ENCODE data around the gene SHCBP1. TPM values are rescaled to one million over a fixed set of nuclear protein-coding genes. Genes with fewer than 3 reads are reported as not detected.

The SHCBP1 gene
- total RNA-seq, 2 experiments from 2014 or later = 0.69 to 1.1 TPM

DNA sequence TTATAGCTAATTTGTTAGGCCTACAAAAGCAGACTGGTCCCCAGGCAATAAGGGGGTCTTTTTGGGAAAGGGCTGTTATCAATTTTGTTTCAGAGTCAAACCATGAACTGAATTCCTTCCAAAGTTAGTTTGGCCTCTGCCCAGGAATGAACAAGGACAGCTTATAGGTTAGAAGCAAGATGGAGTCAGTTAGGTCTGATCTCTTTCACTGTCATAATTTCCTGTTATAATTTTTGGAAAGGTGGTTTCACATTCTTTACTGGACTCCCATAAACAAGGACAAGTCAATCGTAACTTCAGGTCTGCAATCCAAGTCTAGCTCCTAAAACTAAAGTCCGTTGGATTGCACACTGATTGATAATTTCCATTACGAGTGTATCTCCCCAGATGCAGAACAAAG, 30.1 kb upstream of the SHCBP1 start:
- POLR2A ChIA-PET = no interaction called here
- no peaks in the 10 kb centered on the region for H3K9me3 Mint-ChIP-seq
- Histone ChIP-seq H3K27ac (ENCODE audit: low read depth in 1 of 2, low read length in 2 of 2) (no peak overlapping the region), H3K4me3 (ENCODE audit: low read length) (no peak overlapping the region), H3K9me3 (ENCODE audit: control insufficient read depth in 1 of 2, insufficient read depth in 1 of 2, low read length in 2 of 2) (no peaks in the 10 kb centered on the region), H3K27me3 (ENCODE audit: control insufficient read depth in 1 of 2, insufficient read depth in 2 of 2, low read length in 2 of 2) (no peaks in the 10 kb centered on the region), H3K4me1 (ENCODE audit: insufficient read depth, low read length) (no peaks in the 10 kb centered on the region), H3K36me3 (ENCODE audit: insufficient read depth, low read length) (peaks cover 2% of the 10 kb centered on the region)
- peaks cover 15% of the 10 kb centered on the region for H3K36me3 Mint-ChIP-seq (ENCODE audit: low read depth)
- no peak for DNase-seq
- no peaks in the 10 kb centered on the region for H3K4me1 Mint-ChIP-seq (ENCODE audit: low read depth)
- intact Hi-C loops (cut with DNase I, micrococcal nuclease) = no loop called here
- CTCF ChIA-PET = no interaction called here
- H3K27ac Mint-ChIP-seq = no peak overlapping the region
- no peak for ATAC-seq (ENCODE audit: poor library complexity)
- TF ChIP-seq, protein P1, sequence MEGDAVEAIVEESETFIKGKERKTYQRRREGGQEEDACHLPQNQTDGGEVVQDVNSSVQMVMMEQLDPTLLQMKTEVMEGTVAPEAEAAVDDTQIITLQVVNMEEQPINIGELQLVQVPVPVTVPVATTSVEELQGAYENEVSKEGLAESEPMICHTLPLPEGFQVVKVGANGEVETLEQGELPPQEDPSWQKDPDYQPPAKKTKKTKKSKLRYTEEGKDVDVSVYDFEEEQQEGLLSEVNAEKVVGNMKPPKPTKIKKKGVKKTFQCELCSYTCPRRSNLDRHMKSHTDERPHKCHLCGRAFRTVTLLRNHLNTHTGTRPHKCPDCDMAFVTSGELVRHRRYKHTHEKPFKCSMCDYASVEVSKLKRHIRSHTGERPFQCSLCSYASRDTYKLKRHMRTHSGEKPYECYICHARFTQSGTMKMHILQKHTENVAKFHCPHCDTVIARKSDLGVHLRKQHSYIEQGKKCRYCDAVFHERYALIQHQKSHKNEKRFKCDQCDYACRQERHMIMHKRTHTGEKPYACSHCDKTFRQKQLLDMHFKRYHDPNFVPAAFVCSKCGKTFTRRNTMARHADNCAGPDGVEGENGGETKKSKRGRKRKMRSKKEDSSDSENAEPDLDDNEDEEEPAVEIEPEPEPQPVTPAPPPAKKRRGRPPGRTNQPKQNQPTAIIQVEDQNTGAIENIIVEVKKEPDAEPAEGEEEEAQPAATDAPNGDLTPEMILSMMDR (IDR thresholded peaks at IDR 0.05) = no peak
- no peak overlapping the region for H3K4me3 Mint-ChIP-seq
- no peaks in the 10 kb centered on the region for H3K27me3 Mint-ChIP-seq

DNA sequence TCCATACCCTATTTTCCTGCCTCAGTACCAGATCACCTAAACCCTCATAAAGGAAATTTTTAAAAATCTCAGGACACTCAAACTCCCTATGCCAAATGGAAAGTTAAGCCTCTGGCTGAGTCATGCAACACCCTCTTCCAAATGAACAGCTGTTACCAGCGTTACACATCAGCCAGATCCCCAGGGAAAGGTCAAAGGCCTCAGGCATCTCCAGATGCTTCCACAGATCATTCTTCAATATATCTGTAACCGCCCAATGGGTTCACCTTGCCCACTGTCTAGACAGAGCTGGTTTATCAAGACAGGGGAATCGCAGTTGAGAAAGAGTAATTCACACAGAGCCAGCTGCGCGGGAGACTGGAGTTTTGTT, 29.1 kb upstream of the SHCBP1 start:
- H3K27me3 Mint-ChIP-seq = no peaks in the 10 kb centered on the region
- H3K9me3 Mint-ChIP-seq = no peaks in the 10 kb centered on the region
- no peak for ATAC-seq (ENCODE audit: poor library complexity)
- H3K4me3 ChIP-seq (ENCODE audit: low read length) = no peak overlapping the region
- no peak overlapping the region for H3K27ac Mint-ChIP-seq
- POLR2A ChIA-PET = no interaction called here
- no peaks in the 10 kb centered on the region for H3K4me1 ChIP-seq (ENCODE audit: insufficient read depth, low read length)
- TF ChIP-seq, protein P1 (IDR thresholded peaks at IDR 0.05) = no peak
- CTCF ChIA-PET = no interaction called here
- no peaks in the 10 kb centered on the region for H3K27me3 ChIP-seq (ENCODE audit: control insufficient read depth in 1 of 2, insufficient read depth in 2 of 2, low read length in 2 of 2)
- DNase-seq = no peak
- no peak overlapping the region for H3K27ac ChIP-seq (ENCODE audit: low read depth in 1 of 2, low read length in 2 of 2)
- peaks cover 9% of the 10 kb centered on the region for H3K36me3 Mint-ChIP-seq (ENCODE audit: low read depth)
- H3K4me3 Mint-ChIP-seq = no peak overlapping the region
- H3K4me1 Mint-ChIP-seq (ENCODE audit: low read depth) = no peaks in the 10 kb centered on the region
- no peaks in the 10 kb centered on the region for H3K9me3 ChIP-seq (ENCODE audit: control insufficient read depth in 1 of 2, insufficient read depth in 1 of 2, low read length in 2 of 2)
- H3K36me3 ChIP-seq (ENCODE audit: insufficient read depth, low read length) = peaks cover 2% of the 10 kb centered on the region
- intact Hi-C loops (cut with DNase I, micrococcal nuclease) = no loop called here

DNA sequence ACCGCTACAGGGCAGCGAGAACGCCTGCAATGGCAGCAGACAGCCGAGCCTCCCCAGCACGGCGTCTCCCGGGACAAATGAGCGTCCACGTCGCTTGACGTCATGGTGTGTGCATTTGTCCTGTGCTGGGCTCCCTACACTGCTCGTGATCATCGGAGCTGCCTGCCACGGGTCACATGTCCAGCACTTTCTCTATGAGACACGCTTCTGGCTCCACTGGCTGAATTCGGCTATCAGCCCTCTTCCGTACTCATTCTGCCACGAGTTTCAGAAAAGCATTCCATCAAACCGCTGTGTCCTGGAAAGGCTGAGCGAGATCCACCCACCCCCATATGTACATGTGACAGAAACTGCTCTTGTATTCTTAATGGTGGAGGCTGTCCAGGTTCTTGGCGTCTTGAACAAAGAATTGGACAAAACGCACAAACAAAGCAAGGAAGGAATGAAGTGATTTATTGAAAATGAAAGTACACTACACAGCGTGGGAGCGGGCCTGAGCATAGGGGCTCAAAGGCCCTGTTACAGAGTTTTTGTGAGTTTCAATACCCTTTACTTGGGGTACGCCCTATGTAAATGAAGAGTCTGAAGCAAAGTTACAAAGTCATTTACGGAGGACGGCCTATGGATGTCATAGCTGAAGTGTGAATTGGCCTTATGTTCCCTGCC, 28.5 kb upstream of the SHCBP1 start:
- Mint-ChIP-seq H3K4me3 (no peak overlapping the region), H3K27me3 (no peaks in the 10 kb centered on the region), H3K27ac (no peak overlapping the region), H3K36me3 (ENCODE audit: low read depth) (peaks cover 13% of the 10 kb centered on the region), H3K9me3 (no peaks in the 10 kb centered on the region), H3K4me1 (ENCODE audit: low read depth) (no peaks in the 10 kb centered on the region)
- H3K36me3 ChIP-seq (ENCODE audit: insufficient read depth, low read length) = peaks cover 2% of the 10 kb centered on the region
- intact Hi-C loops (cut with DNase I, micrococcal nuclease) = no loop called here
- no peak overlapping the region for H3K4me3 ChIP-seq (ENCODE audit: low read length)
- no peaks in the 10 kb centered on the region for H3K27me3 ChIP-seq (ENCODE audit: control insufficient read depth in 1 of 2, insufficient read depth in 2 of 2, low read length in 2 of 2)
- TF ChIP-seq, protein P1 (IDR thresholded peaks at IDR 0.05) = no peak
- H3K4me1 ChIP-seq (ENCODE audit: insufficient read depth, low read length) = no peaks in the 10 kb centered on the region
- ChIA-PET CTCF (no interaction called here), POLR2A (no interaction called here)
- no peaks in the 10 kb centered on the region for H3K9me3 ChIP-seq (ENCODE audit: control insufficient read depth in 1 of 2, insufficient read depth in 1 of 2, low read length in 2 of 2)
- no peak for ATAC-seq (ENCODE audit: poor library complexity)
- no peak overlapping the region for H3K27ac ChIP-seq (ENCODE audit: low read depth in 1 of 2, low read length in 2 of 2)
- no peak for DNase-seq
